GM21526 (cell line): ENCODE data around the gene CYGB.

Source experiments
- ATAC-seq: cut with Tn5 transposase; IDR thresholded peaks from one replicate; pipeline ENCODE4 v1.9.1; 2021; ENCODE audit warnings: moderate library complexity; ENCODE audit not compliant: unreplicated experiment, low FRiP score

The CYGB gene

DNA sequence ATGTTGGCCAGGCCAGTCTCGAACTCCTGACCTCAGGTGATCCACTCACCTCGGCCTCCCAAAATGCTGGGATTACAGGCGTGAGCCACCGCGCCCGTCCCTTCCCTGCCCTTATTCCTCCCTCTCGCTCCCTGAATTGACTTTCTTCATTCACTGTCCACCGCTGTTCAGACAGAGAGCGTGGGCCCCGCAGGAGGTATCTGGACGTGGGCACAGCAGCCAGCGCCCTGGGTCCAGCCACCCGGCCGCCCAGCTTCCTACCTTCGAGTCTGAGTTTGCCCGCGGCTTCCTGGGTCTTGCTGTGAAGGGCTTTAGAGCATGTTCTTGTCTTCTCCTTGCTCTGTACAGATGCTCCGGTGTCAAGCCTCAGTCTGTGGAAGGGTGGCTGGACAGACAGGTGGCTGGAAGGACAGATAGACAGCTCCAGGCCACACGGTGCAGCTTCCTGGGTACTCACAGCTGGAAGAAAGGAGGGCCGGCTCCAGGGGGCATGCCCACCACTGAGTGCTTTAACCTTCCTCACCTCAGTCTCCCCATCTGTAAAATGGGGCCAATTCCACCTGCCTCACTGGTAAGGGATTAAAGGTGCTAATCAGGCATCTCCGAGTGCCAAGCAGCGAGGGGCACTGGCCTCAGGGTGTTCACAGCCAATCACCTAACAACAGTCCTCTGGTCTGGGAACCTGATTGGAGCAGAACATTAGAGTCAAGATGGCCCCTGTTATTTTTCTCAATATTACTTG, 49.9 kb downstream of the CYGB start:
- no peak for ATAC-seq

DNA sequence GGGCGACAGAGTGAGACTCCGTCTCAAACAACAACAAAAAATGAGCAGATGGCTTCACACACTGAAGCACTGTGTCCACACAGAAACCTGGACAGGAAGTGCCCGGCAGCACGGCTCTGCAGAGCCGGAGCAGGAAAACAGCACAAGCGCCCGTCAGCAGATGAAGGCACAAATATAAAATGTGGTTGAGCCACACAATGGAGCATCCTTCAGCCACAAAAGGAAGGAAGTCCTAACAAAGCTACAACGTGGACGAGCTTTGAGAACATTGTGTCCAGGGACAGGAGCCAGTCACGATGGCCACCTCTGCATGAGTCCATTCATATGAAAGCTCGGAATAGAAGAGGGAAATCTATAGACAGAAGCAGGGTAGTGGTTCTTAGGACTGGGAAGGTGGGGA, 51.9 kb downstream of the CYGB start:
- no peak for ATAC-seq

DNA sequence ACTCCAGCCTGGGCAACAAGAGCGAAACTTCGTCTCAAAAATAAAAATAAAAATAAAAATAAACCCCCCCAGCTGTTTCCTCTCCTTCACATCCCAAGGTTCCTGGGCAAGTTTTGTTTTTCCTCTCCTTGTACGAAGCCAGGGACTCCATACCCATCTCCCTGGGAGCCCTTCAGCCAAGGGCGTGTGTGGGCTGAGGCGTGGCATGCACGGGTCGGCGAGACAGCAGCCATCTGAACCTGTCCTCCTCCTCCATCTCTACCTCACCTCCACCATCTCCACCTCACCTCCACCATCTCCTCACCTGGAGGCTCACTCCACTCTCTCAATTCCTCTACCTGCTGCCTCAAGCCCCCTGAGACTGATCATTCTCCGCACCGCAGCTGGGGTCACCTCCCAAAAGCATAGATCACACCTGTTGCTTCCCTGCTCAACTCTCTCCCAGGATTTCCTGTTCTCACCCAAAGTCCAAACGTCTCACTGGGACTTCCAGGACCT, 53.2 kb downstream of the CYGB start:
- ATAC-seq = no peak

DNA sequence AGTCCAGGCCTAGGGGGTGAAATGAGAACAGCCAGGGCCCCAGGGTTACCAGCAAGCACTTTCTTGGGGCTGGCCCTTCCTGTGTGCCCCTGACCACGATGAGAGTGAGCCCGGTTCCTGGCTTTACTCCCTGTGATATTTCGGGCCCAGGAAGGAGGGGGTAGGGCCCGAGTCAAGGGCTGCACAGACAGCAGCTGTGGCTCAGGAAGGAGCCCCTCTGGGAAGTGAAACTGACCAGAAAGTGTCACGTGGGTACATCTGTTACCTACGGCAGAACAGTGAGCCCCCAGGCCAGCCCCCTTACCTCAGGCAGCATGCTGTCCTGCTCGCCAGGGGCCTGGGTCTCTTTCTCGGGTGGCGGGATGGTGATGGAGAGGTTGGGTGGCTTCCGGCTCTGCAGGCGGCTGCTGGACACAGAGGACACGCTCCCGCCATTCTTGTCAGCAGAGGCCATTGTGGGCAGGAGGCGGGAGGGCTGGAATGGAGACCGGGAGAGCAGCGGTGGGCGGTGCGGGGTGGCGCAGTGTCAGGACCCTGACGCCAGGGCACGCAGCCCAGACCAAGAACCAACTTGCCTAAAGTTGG, 56.3 kb downstream of the CYGB start:
- ATAC-seq = no peak

DNA sequence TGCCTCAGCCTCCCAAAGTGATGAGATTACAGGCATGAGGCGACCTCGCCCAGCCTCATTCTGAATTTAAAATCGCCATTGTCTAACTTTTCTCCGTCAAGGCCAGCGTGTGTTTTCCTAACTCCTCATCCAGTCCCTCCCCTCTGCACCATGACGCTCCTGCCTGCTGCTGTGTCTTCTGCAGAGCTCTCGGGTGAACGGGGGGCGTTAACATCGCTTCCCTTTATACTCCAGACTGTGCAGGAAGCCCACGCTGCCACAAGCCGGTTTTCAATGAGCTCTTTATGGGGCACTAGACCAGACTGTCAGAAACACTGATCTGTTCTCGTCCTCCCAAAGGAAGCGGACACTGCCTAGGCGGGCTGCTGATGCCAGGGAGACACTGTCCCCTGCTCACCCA, 56.9 kb downstream of the CYGB start:
- no peak for ATAC-seq

DNA sequence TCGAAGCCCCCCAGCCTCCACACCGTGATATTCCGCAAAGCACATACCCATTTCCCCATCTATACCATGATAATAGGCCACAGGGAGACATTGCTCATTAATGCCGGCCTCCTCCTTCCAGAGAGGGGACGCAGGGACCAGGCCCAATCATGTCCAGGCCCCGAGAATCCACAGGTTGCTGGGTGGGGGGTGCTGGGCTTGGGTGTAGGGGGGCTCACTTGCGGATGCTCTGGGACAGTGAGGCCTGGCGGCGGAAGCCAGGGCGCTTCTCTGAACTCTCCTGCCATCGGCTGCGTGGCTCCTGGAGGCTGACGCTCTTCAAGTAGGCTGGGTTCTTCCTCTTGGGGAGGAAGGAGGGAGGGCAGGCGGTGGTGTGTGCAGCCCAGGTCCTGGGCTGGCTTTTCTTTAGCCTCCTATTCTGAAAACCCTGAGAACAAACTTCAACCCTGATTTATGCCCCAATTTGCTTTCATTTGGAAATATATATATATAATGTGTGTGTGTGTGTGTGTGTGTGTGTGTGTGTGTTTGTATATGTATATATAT, 57.9 kb downstream of the CYGB start:
- ATAC-seq = no peak

DNA sequence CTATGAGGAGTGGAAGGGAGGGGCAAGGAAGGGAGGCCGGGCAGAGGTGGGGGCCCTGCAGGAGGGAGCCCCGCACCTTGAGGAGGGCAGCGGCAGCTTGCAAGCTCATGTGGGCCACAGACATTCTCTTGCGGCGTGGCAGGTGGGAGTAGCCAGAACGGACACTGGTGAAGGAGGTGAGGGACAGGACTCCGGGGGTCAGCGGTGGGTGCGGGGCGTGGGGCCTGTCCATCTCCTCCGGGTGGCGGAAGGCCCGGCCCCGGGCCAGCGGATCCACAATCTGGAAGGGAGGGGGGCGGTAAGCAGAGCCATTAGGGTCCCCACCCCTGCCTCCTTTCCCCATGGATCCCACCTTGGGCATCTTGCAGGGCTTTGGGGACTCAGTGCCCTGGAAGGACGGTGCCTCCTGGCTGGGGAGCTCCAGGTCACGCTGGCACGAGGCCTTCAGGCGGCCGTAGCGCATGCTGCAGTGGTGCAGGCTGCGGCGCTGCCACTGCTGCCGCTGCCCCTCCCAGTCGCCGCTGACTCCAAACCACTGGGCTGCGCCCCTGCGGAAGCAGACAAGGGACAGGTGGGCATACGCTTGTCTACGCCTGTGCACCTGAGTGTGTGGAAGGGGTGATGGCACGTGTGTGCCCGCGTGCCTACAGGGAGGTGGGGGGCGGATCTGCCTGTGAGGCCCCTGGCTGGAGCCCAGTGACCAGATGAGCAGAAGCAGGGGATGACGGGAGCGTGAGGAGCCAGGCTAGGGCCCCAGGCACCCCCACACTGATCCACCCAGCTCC, 58.6 kb downstream of the CYGB start:
- ATAC-seq = no peak

DNA sequence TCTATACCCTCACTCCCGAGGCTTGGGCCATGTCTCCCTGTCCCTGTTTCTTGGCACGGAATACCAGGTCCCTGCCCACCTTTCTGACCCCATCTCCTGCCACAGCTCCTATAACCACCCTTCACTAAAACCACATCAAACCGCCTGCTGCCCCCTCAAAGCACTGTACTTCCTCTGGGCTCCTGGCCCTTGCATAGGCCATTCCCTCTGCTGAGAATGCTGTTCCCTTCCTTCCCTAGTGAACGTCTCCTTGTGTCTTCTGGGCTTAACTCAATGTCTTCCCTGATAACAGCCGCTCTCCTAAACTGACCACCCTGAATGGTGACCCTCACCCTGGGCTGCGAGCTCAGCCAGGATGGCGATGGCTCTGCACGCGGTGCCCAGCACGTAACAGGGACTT, 59.4 kb downstream of the CYGB start:
- ATAC-seq = no peak

DNA sequence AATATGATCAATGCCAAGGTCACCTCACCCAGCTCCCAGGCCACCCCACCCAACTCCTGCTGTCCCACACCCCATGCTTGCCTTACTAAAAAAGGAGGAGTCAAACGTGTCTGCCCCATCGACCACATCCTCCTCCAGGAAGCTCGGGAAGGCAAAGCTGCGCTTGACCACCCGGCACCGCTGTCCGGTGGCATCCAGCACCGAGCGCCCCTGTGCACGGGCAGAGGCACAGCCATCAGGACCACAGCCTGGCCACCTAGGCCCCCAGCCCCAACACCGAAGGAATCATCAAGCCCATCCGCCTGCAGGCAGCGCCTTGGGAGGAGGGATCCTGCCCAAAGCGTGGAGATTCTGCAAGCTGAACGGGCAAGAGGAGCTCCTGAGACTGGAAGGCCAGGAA, 59.9 kb downstream of the CYGB start:
- ATAC-seq = no peak
